SK-MEL-5 (cell line): Measurements from ENCODE around the gene DISP2. TPM values are rescaled to one million over a fixed set of nuclear protein-coding genes. Genes with fewer than 3 reads are reported as not detected.

ENCODE experiments used
- DNase-seq: peaks from one replicate; pipeline ENCODE4 v3.0.0-alpha.2; 2016; ENCODE audit warnings: low read depth, low spot score
- in situ Hi-C: cut with HindIII; loops from 2 replicates; pipeline ENCODE4 v1.10.0; 2016; ENCODE audit warnings: low sequenced_read_pairs, high pct_unique_total_duplicates, low pct_unique_long_range_greater_than_20kb
- total RNA-seq: library from RNA; depleted of rRNA; stranded (reverse); fragments of >200 nt; shearing (Covaris generic); gene quantifications from 2 replicates; pipeline ENCODE4 v1.2.3, GENCODE V29; 2014

Gene DISP2
- total RNA-seq, 1 experiment from 2014 or later = 0.34 TPM

GRCh38 chr15:40338041-40338657 lies 19.9 kb upstream of the DISP2 start:
- peak; percentile 75 for DNase-seq
- in situ Hi-C loops = no loop called here

GRCh38 chr15:40338921-40339620 lies 18.9 kb upstream of the DISP2 start:
- DNase-seq = peak; percentile 65

GRCh38 chr15:40339621-40339945 lies 18.4 kb upstream of the DISP2 start:
- peak; percentile 21 for DNase-seq
- in situ Hi-C loops = no loop called here

More at GRCh38 chr15:40338921-40339620, 18.9 kb upstream of the DISP2 start:
- in situ Hi-C loops = no loop called here

GRCh38 chr15:40340038-40340739 lies 17.8 kb upstream of the DISP2 start:
- DNase-seq = peak; percentile 34
- in situ Hi-C loops = no loop called here

- DNase-seq = peak; percentile 79
- in situ Hi-C loops = no loop called here
Observed at GRCh38 chr15:40340740-40341400, 17.1 kb upstream of the DISP2 start, which contains the start of gene CCDC9B. Gene CCDC9B (minus strand): TSS chr15:40340939. CDS start chr15:40340819, 120 bp downstream.

- in situ Hi-C loops = no loop called here
- no peak for DNase-seq
Observed at GRCh38 chr15:40342416-40343320, 15.4 kb upstream of the DISP2 start.

GRCh38 chr15:40343512-40343911 lies 14.5 kb upstream of the DISP2 start:
- in situ Hi-C loops = no loop called here
- DNase-seq = no peak

GRCh38 chr15:40344217-40344616 lies 13.8 kb upstream of the DISP2 start:
- no peak for DNase-seq
- in situ Hi-C loops = no loop called here

GRCh38 chr15:40344631-40345120 lies 13.3 kb upstream of the DISP2 start:
- in situ Hi-C loops = no loop called here
- DNase-seq = peak; percentile 67

GRCh38 chr15:40345225-40345866 lies 12.7 kb upstream of the DISP2 start:
- in situ Hi-C loops = no loop called here
- DNase-seq = no peak

GRCh38 chr15:40345867-40346578 lies 12.0 kb upstream of the DISP2 start:
- in situ Hi-C loops = no loop called here
- DNase-seq = no peak

GRCh38 chr15:40346579-40347558 lies 11.2 kb upstream of the DISP2 start:
- in situ Hi-C loops = no loop called here
- DNase-seq = no peak

- in situ Hi-C loops = no loop called here
Observed at GRCh38 chr15:40347559-40348473, 10.2 kb upstream of the DISP2 start.

GRCh38 chr15:40348474-40348870 lies 9.5 kb upstream of the DISP2 start:
- in situ Hi-C loops = no loop called here
- no peak for DNase-seq

More at GRCh38 chr15:40347559-40348473, 10.2 kb upstream of the DISP2 start:
- DNase-seq = no peak
